Adrenal gland (tissue), 5 donors: ENCODE data around the gene ENTREP3.
"Not testable (repeated sequence)": the region's sequence is repeated elsewhere in the genome, so short reads cannot be mapped to it uniquely, and the experiment has no call there.

Experiments used
- CTCF ChIP-seq, 6 experiments: fragments of 450-650 bp in 4 of 6; fragments of 200-600 bp in 2 of 6; sonication (generic) in 1 of 6; IDR thresholded peaks; 1 replicate in 5 of 6; 2 replicates in 1 of 6; pipeline versions ENCODE4 v1.5.1 to v1.8.0; 2016 to 2021; ENCODE audit warnings: antibody characterized with exemption in 6 of 6, mild to moderate bottlenecking in 2 of 6, moderate library complexity in 1 of 6
- POLR2A ChIP-seq, 2 donors: fragments of 450-650 bp; IDR thresholded peaks; one replicate each; pipeline ENCODE4 v1.6.1; 2017; ENCODE audit warnings: antibody characterized with exemption in 2 of 2, mild to moderate bottlenecking in 2 of 2, moderate library complexity in 1 of 2
- donor health status: DM: no; HTN: no; CAD: no.

- not testable (repeated sequence) for TF ChIP-seq POLR2A, CTCF (IDR thresholded peaks at IDR 0.05)
These were observed 8.5 kb downstream of the ENTREP3 start for GRCh38 chr1:155246796-155247195.
